Activated CD4-positive, alpha-beta memory T cell treated with anti-CD3 and anti-CD28 coated beads for 36 hours (primary cell): ENCODE measurements around the gene GZF1. TPM values are rescaled to one million over a fixed set of nuclear protein-coding genes. Genes with fewer than 3 reads are reported as not detected.

Experiments used
- total RNA-seq, 2 experiments: library from RNA; stranded (reverse); gene quantifications; one replicate each; pipeline ENCODE4 v1.2.3, GENCODE V29; 2021

The GZF1 gene
- total RNA-seq, 2 experiments from 2014 or later: 6.6 to 7.5 TPM

Other genes starting within 250 kb of the GZF1 start
- 10 to 100 TPM; 39.0 to 39.3 TPM for gene NXT1, start 11.4 kb upstream of the GZF1 start, total RNA-seq
- gene NAPB, start 59.3 kb downstream of the GZF1 start, total RNA-seq: 1 to 10 TPM; 7.3 to 7.6 TPM
- gene CSTL1, start 77.5 kb downstream of the GZF1 start, total RNA-seq: not detected
- not detected for gene CST11, start 90.7 kb downstream of the GZF1 start, total RNA-seq
- gene CST8, start 128.9 kb downstream of the GZF1 start, total RNA-seq: not detected
- not detected for gene CST9L, start 206.3 kb downstream of the GZF1 start, total RNA-seq
- gene CST9, start 243.7 kb downstream of the GZF1 start, total RNA-seq: not detected